ENCODE results near the gene IER5L.
A peak's percentile ranks its signal among the peaks of the same experiment; 100 is the strongest.

IER5L gene

GRCh38 chr9:129201289-129201688 is 23.2 kb upstream of the IER5L start:
- POLR2A ChIA-PET, result no interaction called here
- CTCF ChIA-PET, result no interaction called here
- no peaks in the 10 kb centered on the region for H3K36me3 ChIP-seq (ENCODE audit: control insufficient read depth in 2 of 2, insufficient read depth in 1 of 2, low read length in 2 of 2)
- TF ChIP-seq INSM2 (tag by site-specific recombination; IDR thresholded peaks at IDR 0.05) (no peak), ZNF639 (tag by site-specific recombination; IDR thresholded peaks at IDR 0.05) (no peak), PRDM1 (tag by site-specific recombination; IDR thresholded peaks at IDR 0.05) (no peak), ZNF302 (tag by site-specific recombination; IDR thresholded peaks at IDR 0.05; ENCODE audit: low read depth) (no peak), ZNF629 (tag by site-specific recombination; IDR thresholded peaks at IDR 0.05) (no peak), KLF10 (tag by site-specific recombination; IDR thresholded peaks at IDR 0.05) (no peak), ZFP37 (tag by site-specific recombination; IDR thresholded peaks at IDR 0.05) (no peak), ZNF138 (tag by site-specific recombination; IDR thresholded peaks at IDR 0.05; ENCODE audit: borderline replicate concordance) (no peak), ZNF416 (tag by site-specific recombination; IDR thresholded peaks at IDR 0.05) (no peak), SCRT2 (tag by site-specific recombination; IDR thresholded peaks at IDR 0.05) (no peak), ZNF701 (tag by site-specific recombination; IDR thresholded peaks at IDR 0.05) (no peak), ZNF623 (tag by site-specific recombination; IDR thresholded peaks at IDR 0.05) (no peak), ZNF274 (IDR thresholded peaks at IDR 0.05; ENCODE audit: low read length) (no peak), ZNF274 (tag by site-specific recombination; IDR thresholded peaks at IDR 0.05; ENCODE audit: borderline replicate concordance) (no peak), ZNF626 (tag by site-specific recombination; IDR thresholded peaks at IDR 0.05) (no peak), TCF7L2 (IDR thresholded peaks at IDR 0.05; ENCODE audit: borderline replicate concordance, low read depth, low read length) (no peak)
- no peaks in the 10 kb centered on the region for H3K4me1 ChIP-seq (ENCODE audit: control insufficient read depth, insufficient read depth, low read length)
- no peak overlapping the region for H3K4me3 ChIP-seq (ENCODE audit: low read depth, low read length)
- H3K27ac ChIP-seq (ENCODE audit: extremely low read depth, low read depth, low read length), result no peak overlapping the region
- H3K9me3 ChIP-seq (ENCODE audit: control insufficient read depth, insufficient read depth, low read depth, low read length), result no peaks in the 10 kb centered on the region

- Histone ChIP-seq H3K36me3 (ENCODE audit: control insufficient read depth in 2 of 2, insufficient read depth in 1 of 2, low read length in 2 of 2) (no peaks in the 10 kb centered on the region), H3K4me1 (ENCODE audit: control insufficient read depth, insufficient read depth, low read length) (no peaks in the 10 kb centered on the region), H3K4me3 (ENCODE audit: low read depth, low read length) (no peak overlapping the region), H3K9me3 (ENCODE audit: control insufficient read depth, insufficient read depth, low read depth, low read length) (no peaks in the 10 kb centered on the region), H3K27ac (ENCODE audit: extremely low read depth, low read depth, low read length) (no peak overlapping the region)
- CTCF ChIA-PET, result no interaction called here
- POLR2A ChIA-PET, result no interaction called here
- no peak for TF ChIP-seq GLIS1 (tag by site-specific recombination; IDR thresholded peaks at IDR 0.05)
- TF ChIP-seq ZBTB26 (tag by site-specific recombination; optimal IDR thresholded peaks at IDR 0.05), result peak; percentile 13
- no peak for TF ChIP-seq ZNF274 (IDR thresholded peaks at IDR 0.05; ENCODE audit: low read length)
- no peak for TF ChIP-seq ZNF274 (tag by site-specific recombination; IDR thresholded peaks at IDR 0.05; ENCODE audit: borderline replicate concordance)
- TF ChIP-seq TRIM28 (IDR thresholded peaks at IDR 0.05; ENCODE audit: borderline replicate concordance, low read length), result 0 out of 2 replicates have a peak, but pooled peaks have one; percentile 18
- TF ChIP-seq ZNF174 (tag by site-specific recombination; IDR thresholded peaks at IDR 0.05), result no peak
- TF ChIP-seq ZNF48 (tag by site-specific recombination; IDR thresholded peaks at IDR 0.05), result no peak
- no peak for TF ChIP-seq ZNF133 (tag by site-specific recombination; IDR thresholded peaks at IDR 0.05)
- no peak for TF ChIP-seq YY1 (tag by site-specific recombination; IDR thresholded peaks at IDR 0.05)
- no peak for TF ChIP-seq PRDM10 (tag by site-specific recombination; IDR thresholded peaks at IDR 0.05)
- TF ChIP-seq SETDB1 (IDR thresholded peaks at IDR 0.05; ENCODE audit: insufficient read length, low read length), result peak; percentile 15
- TF ChIP-seq ZNF580 (tag by site-specific recombination; IDR thresholded peaks at IDR 0.05), result peak; percentile 73
- 0 out of 2 replicates have a peak, but pooled peaks have one; percentile 1 for TF ChIP-seq ZNF623 (tag by site-specific recombination; IDR thresholded peaks at IDR 0.05)
Observed at GRCh38 chr9:129200255-129200654, 22.2 kb upstream of the IER5L start.
